H9 (cell line): ENCODE data around the gene SMCP. TPM values are rescaled to one million over a fixed set of nuclear protein-coding genes. Genes with fewer than 3 reads are reported as not detected.

ENCODE experiments used
- DNase-seq: peaks from one replicate; pipeline ENCODE4 v3.0.0-alpha.2; 2017
- H2AFZ ChIP-seq: one replicate; pipeline ENCODE4 v1.6.1; 2013; ENCODE audit warnings: mild to moderate bottlenecking, low read length, control low read depth, moderate library complexity
- H2AK5ac ChIP-seq: 2 replicates; pipeline ENCODE4 v1.6.1; 2013; ENCODE audit warnings: low read length, control low read depth, mixed read lengths; ENCODE audit not compliant: insufficient read length
- H2BK120ac ChIP-seq: one replicate; pipeline ENCODE4 v1.6.1; 2013; ENCODE audit warnings: low read depth, mild to moderate bottlenecking, low read length, control low read depth, inconsistent platforms; ENCODE audit not compliant: poor library complexity, severe bottlenecking
- H2BK12ac ChIP-seq: 2 replicates; pipeline ENCODE4 v1.6.1; 2013; ENCODE audit warnings: low read length, control low read depth, mixed read lengths, low read depth; ENCODE audit not compliant: insufficient read length
- H2BK15ac ChIP-seq: 2 replicates; pipeline ENCODE4 v1.6.1; 2013; ENCODE audit warnings: low read depth, low read length, control low read depth
- H2BK20ac ChIP-seq: one replicate; pipeline ENCODE4 v1.6.1; 2013; ENCODE audit warnings: low read depth, mild to moderate bottlenecking, low read length, control low read depth, inconsistent platforms; ENCODE audit not compliant: poor library complexity, severe bottlenecking
- H2BK5ac ChIP-seq: 2 replicates; pipeline ENCODE4 v1.6.1; 2013; ENCODE audit warnings: low read length, control low read depth, mixed read lengths; ENCODE audit not compliant: insufficient read length
- H3K14ac ChIP-seq: 2 replicates; pipeline ENCODE4 v1.6.1; 2013; ENCODE audit warnings: low read length, control low read depth; ENCODE audit not compliant: insufficient read depth
- H3K18ac ChIP-seq: 2 replicates; pipeline ENCODE4 v1.6.1; 2013; ENCODE audit warnings: low read depth, mild to moderate bottlenecking, mixed read lengths, low read length, control low read depth; ENCODE audit not compliant: insufficient read length
- H3K23ac ChIP-seq: 2 replicates; pipeline ENCODE4 v1.6.1; 2013; ENCODE audit warnings: low read length, control low read depth, mixed read lengths, low read depth; ENCODE audit not compliant: insufficient read length
- H3K23me2 ChIP-seq: 2 replicates; pipeline ENCODE4 v1.6.1; 2013; ENCODE audit warnings: low read depth, mild to moderate bottlenecking, mixed read lengths, low read length, control low read depth; ENCODE audit not compliant: insufficient read length, poor library complexity, severe bottlenecking
- H3K27ac ChIP-seq: 2 replicates; pipeline ENCODE4 v1.5.1; 2013; ENCODE audit warnings: low read length, control low read depth, mixed read lengths, low read depth; ENCODE audit not compliant: insufficient read length
- H3K27me3 ChIP-seq: 2 replicates; pipeline ENCODE4 v1.6.1; 2013; ENCODE audit warnings: low read length, control low read depth, inconsistent platforms; ENCODE audit not compliant: insufficient read depth
- H3K4ac ChIP-seq: 2 replicates; pipeline ENCODE4 v1.6.1; 2013; ENCODE audit warnings: low read depth, mild to moderate bottlenecking, control low read depth, inconsistent platforms, low read length, moderate library complexity
- H3K4me1 ChIP-seq: 2 replicates; pipeline ENCODE4 v1.6.1; 2013; ENCODE audit warnings: low read length, control low read depth, inconsistent platforms; ENCODE audit not compliant: insufficient read depth
- H3K4me2 ChIP-seq: 2 replicates; pipeline ENCODE4 v1.6.1; 2013; ENCODE audit warnings: low read length, control low read depth, mixed read lengths; ENCODE audit not compliant: insufficient read length, insufficient read depth
- H3K56ac ChIP-seq: 2 replicates; pipeline ENCODE4 v1.6.1; 2013; ENCODE audit warnings: low read depth, mild to moderate bottlenecking, mixed read lengths, low read length, control low read depth; ENCODE audit not compliant: insufficient read length
- H3K79me1 ChIP-seq: 2 replicates; pipeline ENCODE4 v1.6.1; 2013; ENCODE audit warnings: low read depth, mild to moderate bottlenecking, moderate library complexity, low read length, control low read depth, inconsistent platforms; ENCODE audit not compliant: insufficient read depth, poor library complexity, severe bottlenecking
- H3K79me2 ChIP-seq: 2 replicates; pipeline ENCODE4 v1.6.1; 2013; ENCODE audit warnings: low read length, control low read depth, inconsistent platforms; ENCODE audit not compliant: insufficient read depth
- H3K9ac ChIP-seq: 2 replicates; pipeline ENCODE4 v1.6.1; 2013; ENCODE audit warnings: low read length, control low read depth, mixed read lengths; ENCODE audit not compliant: insufficient read length; ENCODE audit errors: extremely low read depth
- H3K9me3 ChIP-seq: one replicate; pipeline ENCODE4 v1.6.1; 2013; ENCODE audit warnings: low read depth, low read length, inconsistent platforms; ENCODE audit not compliant: control insufficient read depth
- H3T11ph ChIP-seq: one replicate; pipeline ENCODE4 v1.6.1; 2013; ENCODE audit warnings: mild to moderate bottlenecking, low read length, control low read depth, inconsistent platforms
- H4K20me1 ChIP-seq: one replicate; pipeline ENCODE4 v1.6.1; 2013; ENCODE audit not compliant: control insufficient read depth, insufficient read length, insufficient read depth
- H4K5ac ChIP-seq: 2 replicates; pipeline ENCODE4 v1.6.1; 2013; ENCODE audit warnings: low read depth, mild to moderate bottlenecking, mixed read lengths, low read length, control low read depth; ENCODE audit not compliant: insufficient read length
- H4K8ac ChIP-seq: replicated peaks from 2 replicates; pipeline ENCODE4 v1.6.1; 2013; ENCODE audit warnings: low read length, control low read depth, mixed read lengths, low read depth; ENCODE audit not compliant: insufficient read length
- H4K91ac ChIP-seq: 2 replicates; pipeline ENCODE4 v1.6.1; 2013; ENCODE audit warnings: low read depth, mild to moderate bottlenecking, moderate library complexity, mixed read lengths, low read length, control low read depth; ENCODE audit not compliant: insufficient read length
- H3K27ac Mint-ChIP-seq, 3 experiments: 2 replicates in 2 of 3; 3 replicates in 1 of 3; pipeline ENCODE4 v1.8.0; 2020 to 2021; ENCODE audit warnings: mixed read lengths in 3 of 3, mild to moderate bottlenecking in 1 of 3, moderate library complexity in 1 of 3
- H3K27me3 Mint-ChIP-seq: 2 replicates; pipeline ENCODE4 v1.8.0; 2021; ENCODE audit warnings: low read depth, mild to moderate bottlenecking, moderate library complexity, mixed read lengths
- H3K36me3 Mint-ChIP-seq, 3 experiments: 2 replicates in 2 of 3; 3 replicates in 1 of 3; pipeline ENCODE4 v1.8.0; 2020 to 2021; ENCODE audit warnings: low read depth in 3 of 3, mixed read lengths in 3 of 3; ENCODE audit not compliant: insufficient read depth in 1 of 3
- H3K4me1 Mint-ChIP-seq, 2 experiments: 2 replicates each; pipeline ENCODE4 v1.8.0; 2020; ENCODE audit warnings: mixed read lengths in 2 of 2
- H3K4me3 Mint-ChIP-seq, 2 experiments: 2 replicates in 1 of 2; 3 replicates in 1 of 2; pipeline ENCODE4 v1.8.0; 2020 to 2021; ENCODE audit warnings: mild to moderate bottlenecking in 2 of 2, mixed read lengths in 2 of 2, moderate library complexity in 1 of 2
- H3K9me3 Mint-ChIP-seq, 2 experiments: 2 replicates in 1 of 2; 3 replicates in 1 of 2; pipeline ENCODE4 v1.8.0; 2020; ENCODE audit warnings: mild to moderate bottlenecking in 2 of 2, mixed read lengths in 2 of 2, moderate library complexity in 1 of 2
- CTCF ChIP-seq: fragments of 200-600 bp; sonication (generic); conservative IDR thresholded peaks from 3 replicates; pipeline ENCODE4 v1.8.0; 2021; ENCODE audit warnings: antibody characterized with exemption, mild to moderate bottlenecking
- WGBS: extraction: QIAGEN DNeasy Blood & Tissue Kit; methylation state at CpG from one replicate; pipeline ENCODE4 v1.1.7; 2013; ENCODE audit warnings: missing lambda C conversion rate, low lambda C conversion rate, mixed read lengths; ENCODE audit not compliant: insufficient read length; ENCODE audit errors: extremely low coverage; 5-methylcytosine and 5-hydroxymethylcytosine counted together
- total RNA-seq: library from RNA; stranded (reverse); gene quantifications from 2 replicates; pipeline ENCODE4 v1.2.1, GENCODE V29; 2021

The SMCP gene
- total RNA-seq, 1 experiment from 2014 or later: not detected

- Histone ChIP-seq H3K9me3 (no peaks in the 10 kb centered on the region), H4K91ac (no peak overlapping the region), H3K56ac (no peak overlapping the region), H3T11ph (no peak overlapping the region), H4K5ac (no peak overlapping the region), H3K23me2 (no peaks in the 10 kb centered on the region), H3K27me3 (no peaks in the 10 kb centered on the region), H3K4me1 (no peaks in the 10 kb centered on the region), H4K8ac (no peak overlapping the region), H3K79me2 (no peaks in the 10 kb centered on the region), H2BK120ac (no peak overlapping the region), H3K27ac (no peak overlapping the region), H2AK5ac (no peak overlapping the region), H2BK12ac (no peak overlapping the region), H4K20me1 (no peaks in the 10 kb centered on the region), H3K14ac (no peak overlapping the region), H3K4ac (no peak overlapping the region), H2AFZ (no peak overlapping the region), H3K18ac (no peak overlapping the region), H2BK15ac (no peak overlapping the region), H3K23ac (no peak overlapping the region), H3K79me1 (no peaks in the 10 kb centered on the region), H3K9ac (no peak overlapping the region), H3K4me2 (no peak overlapping the region), H2BK5ac (no peak overlapping the region), H2BK20ac (no peak overlapping the region)
- no peak overlapping the region for H3K27ac Mint-ChIP-seq
- H3K36me3 Mint-ChIP-seq: peaks cover 0 to 29% (median 3%) of the 10 kb centered on the region in 3 experiments; a peak in 5 of 7 replicates
- peaks cover 71 to 89% of the 10 kb centered on the region in 2 experiments for H3K9me3 Mint-ChIP-seq
- no peaks in the 10 kb centered on the region for H3K4me1 Mint-ChIP-seq
- peaks cover 3% of the 10 kb centered on the region for H3K27me3 Mint-ChIP-seq
- no peak overlapping the region for H3K4me3 Mint-ChIP-seq
- no peak for TF ChIP-seq CTCF
- WGBS: no CpG with 5 or more reads among the region's 7 CpGs
- DNase-seq: no peak
These were observed 26.7 kb downstream of the SMCP start for GRCh38 chr1:152904688-152905440.
